Esophagus squamous epithelium (tissue), 5 donors: ENCODE results near the gene FBXO8. TPM values are rescaled to one million over a fixed set of nuclear protein-coding genes. Genes with fewer than 3 reads are reported as not detected.
A peak's percentile ranks its signal among the peaks of the same experiment; 100 is the strongest.

Experiments used
- DNase-seq: peaks from one replicate; lab custom pipeline; 2025; lab: John Stamatoyannopoulos, UW
- H3K27ac ChIP-seq, 4 donors: fragments of 200-600 bp; sonication (generic); one replicate each; pipeline ENCODE4 v1.5.1; 2016 to 2019; ENCODE audit warnings: mild to moderate bottlenecking in 1 of 4
- H3K27me3 ChIP-seq, 4 donors: fragments of 200-600 bp; sonication (generic); 1 replicate in 3 of 4; 2 replicates in 1 of 4; pipeline versions ENCODE4 v1.5.1 to v1.6.0; 2017 to 2021; ENCODE audit warnings: antibody characterized with exemption in 1 of 4
- H3K36me3 ChIP-seq, 3 donors: fragments of 200-600 bp; sonication (generic); one replicate each; pipeline ENCODE4 v1.5.1; 2016 to 2019
- H3K4me1 ChIP-seq, 3 donors: fragments of 200-600 bp; sonication (generic); one replicate each; pipeline ENCODE4 v1.5.1; 2017 to 2019
- H3K4me3 ChIP-seq, 4 donors: fragments of 200-600 bp; sonication (generic); 1 replicate in 3 of 4; 2 replicates in 1 of 4; pipeline ENCODE4 v1.5.1; 2016 to 2019; ENCODE audit warnings: mild to moderate bottlenecking in 2 of 4, moderate library complexity in 1 of 4
- H3K9me3 ChIP-seq, 3 donors: fragments of 200-600 bp; sonication (generic); one replicate each; pipeline ENCODE4 v1.5.1; 2016 to 2019
- CTCF ChIP-seq, 6 experiments: fragments of 450-650 bp in 4 of 6; fragments of 200-600 bp in 2 of 6; sonication (generic) in 2 of 6; IDR thresholded peaks; one replicate each; pipeline ENCODE4 v1.5.1; 2016 to 2019; ENCODE audit warnings: antibody characterized with exemption in 6 of 6, mild to moderate bottlenecking in 4 of 6, moderate library complexity in 4 of 6
- POLR2A ChIP-seq, 4 donors: fragments of 450-650 bp; IDR thresholded peaks; one replicate each; pipeline ENCODE4 v1.6.1; 2017; ENCODE audit warnings: antibody characterized with exemption in 4 of 4, mild to moderate bottlenecking in 4 of 4, moderate library complexity in 3 of 4
- WGBS, 2 donors: methylation state at CpG; one replicate each; pipeline ENCODE4 v1.1.5; 2018; 5-methylcytosine and 5-hydroxymethylcytosine counted together
- intact Hi-C: fragments of 100-400 bp; cut with DNase I; formaldehyde crosslinking; loops from one replicate; pipeline ENCODE4 v1.15.0; 2022
- total RNA-seq, 4 donors: library from RNA; depleted of rRNA; stranded (reverse); fragments of >200 nt; gene quantifications; one replicate each; pipeline ENCODE4 v1.1.0, GENCODE V29; 2016
- donor health status: DM: yes; HTN: yes; CAD: no.

FBXO8 gene
- total RNA-seq, 4 donors from 2014 or later, result 19.1 to 38.0 (median 26.4) TPM

- TF ChIP-seq CTCF (IDR thresholded peaks at IDR 0.05), result no peak
- TF ChIP-seq POLR2A (IDR thresholded peaks at IDR 0.05), result no peak
- Histone ChIP-seq H3K27ac (no peak overlapping the region), H3K9me3 (no peaks in the 10 kb centered on the region), H3K4me3 (peak overlapping the region in 1 of 4 donors; percentile 52), H3K36me3 (no peaks in the 10 kb centered on the region), H3K4me1 (peaks cover 20 to 47% (median 23%) of the 10 kb centered on the region in 3 donors), H3K27me3 (peaks cover 6 to 98% (median 47%) of the 10 kb centered on the region in 4 donors)
- intact Hi-C loops, result no loop called here
- no peak for DNase-seq
- WGBS, 2 donors, result 14 to 16% methylated on average over 10 to 15 of the region's 15 CpGs
Measured at GRCh38 chr4:174216799-174217272, 66.6 kb downstream of the FBXO8 start.

GRCh38 chr4:174215961-174216680 lies 67.3 kb downstream of the FBXO8 start:
- peaks cover 20 to 54% (median 23%) of the 10 kb centered on the region in 3 donors for H3K4me1 ChIP-seq
- no peaks in the 10 kb centered on the region for H3K36me3 ChIP-seq
- H3K27me3 ChIP-seq, result peaks cover 6 to 98% (median 47%) of the 10 kb centered on the region in 4 donors
- no peak overlapping the region for H3K27ac ChIP-seq
- H3K9me3 ChIP-seq, result no peaks in the 10 kb centered on the region
- WGBS, 2 donors, result 11 to 16% methylated on average over 11 of the region's 11 CpGs
- no peak for TF ChIP-seq POLR2A (IDR thresholded peaks at IDR 0.05)
- no peak for TF ChIP-seq CTCF (IDR thresholded peaks at IDR 0.05)
- intact Hi-C loops, result no loop called here
- H3K4me3 ChIP-seq, result no peak overlapping the region
- DNase-seq, result no peak

GRCh38 chr4:174215057-174215456 lies 68.4 kb downstream of the FBXO8 start:
- TF ChIP-seq CTCF (IDR thresholded peaks at IDR 0.05), result no peak
- no peak for TF ChIP-seq POLR2A (IDR thresholded peaks at IDR 0.05)
- Histone ChIP-seq H3K36me3 (no peaks in the 10 kb centered on the region), H3K27me3 (peaks cover 6 to 98% (median 47%) of the 10 kb centered on the region in 4 donors), H3K27ac (no peak overlapping the region), H3K4me1 (peaks cover 20 to 54% (median 23%) of the 10 kb centered on the region in 3 donors), H3K4me3 (peak overlapping the region in 1 of 4 donors; percentile 47), H3K9me3 (no peaks in the 10 kb centered on the region)
- intact Hi-C loops, result no loop called here
- WGBS, 2 donors, result 21 to 33% methylated on average over 5 of the region's 5 CpGs
- no peak for DNase-seq

- peaks cover 6 to 100% (median 47%) of the 10 kb centered on the region in 4 donors for H3K27me3 ChIP-seq
- H3K4me3 ChIP-seq, result peak overlapping the region in 2 of 4 donors; percentile 32 to 47
- 6 to 10% methylated on average over 19 to 26 of the region's 47 CpGs for WGBS, 2 donors
- no peak overlapping the region for H3K27ac ChIP-seq
- H3K9me3 ChIP-seq, result no peaks in the 10 kb centered on the region
- intact Hi-C loops, result no loop called here
- no peak for TF ChIP-seq CTCF (IDR thresholded peaks at IDR 0.05)
- TF ChIP-seq POLR2A (IDR thresholded peaks at IDR 0.05), result no peak
- peaks cover 20 to 54% (median 23%) of the 10 kb centered on the region in 3 donors for H3K4me1 ChIP-seq
- H3K36me3 ChIP-seq, result no peaks in the 10 kb centered on the region
- DNase-seq, result no peak
Measured at GRCh38 chr4:174214101-174214878, 69.2 kb downstream of the FBXO8 start.
